ENCODE data around the gene CSNK2A1.

Gene CSNK2A1

GRCh38 chr20:427849-428657, 115.5 kb downstream of the CSNK2A1 start:
- no peak for DNase-seq

GRCh38 chr20:427401-427800, 116.2 kb downstream of the CSNK2A1 start:
- no peak for DNase-seq

GRCh38 chr20:426566-426965, 117.0 kb downstream of the CSNK2A1 start:
- DNase-seq: no peak

Data from stimulated activated CD8-positive, alpha-beta memory T cell treated with anti-CD3 and anti-CD28 coated beads, Interleukin-4, amount 100 ng/mL, for 48 hours (primary cell).